Duodenal mucosa (tissue), 2 donors: ENCODE results near the gene SMYD5.
"Not testable (repeated sequence)": the region's sequence is repeated elsewhere in the genome, so short reads cannot be mapped to it uniquely, and the experiment has no call there.

Experiments used
- H3K27ac ChIP-seq: one replicate; pipeline ENCODE4 v1.7.0; 2013; ENCODE audit warnings: low read depth, low read length
- H3K27me3 ChIP-seq, 2 donors: one replicate each; pipeline ENCODE4 v1.7.0; 2013; ENCODE audit warnings: low read length in 2 of 2, control low read depth in 1 of 2; ENCODE audit not compliant: insufficient read depth in 2 of 2, control insufficient read depth in 1 of 2
- H3K36me3 ChIP-seq, 2 donors: one replicate each; pipeline ENCODE4 v1.7.0; 2013; ENCODE audit warnings: low read length in 2 of 2, control low read depth in 1 of 2; ENCODE audit not compliant: insufficient read depth in 2 of 2, control insufficient read depth in 1 of 2
- H3K4me1 ChIP-seq, 2 donors: one replicate each; pipeline ENCODE4 v1.7.0; 2013; ENCODE audit warnings: low read length in 2 of 2, control low read depth in 1 of 2; ENCODE audit not compliant: insufficient read depth in 2 of 2, control insufficient read depth in 1 of 2
- H3K4me3 ChIP-seq, 2 donors: one replicate each; pipeline ENCODE4 v1.7.0; 2013; ENCODE audit warnings: low read length in 2 of 2, low read depth in 1 of 2
- H3K9ac ChIP-seq, 2 donors: one replicate each; pipeline ENCODE4 v1.7.0; 2013; ENCODE audit warnings: low read length in 2 of 2, low read depth in 1 of 2
- H3K9me3 ChIP-seq, 2 donors: one replicate each; pipeline ENCODE4 v1.7.0; 2013; ENCODE audit warnings: low read length in 2 of 2, control low read depth in 1 of 2; ENCODE audit not compliant: control insufficient read depth in 1 of 2

The SMYD5 gene

GRCh38 chr2:73176205-73176880, 37.7 kb upstream of the SMYD5 start:
- Histone ChIP-seq H3K4me3 (peak overlapping the region; percentile 66 to 72), H3K4me1 (peaks cover 12 to 23% of the 10 kb centered on the region in 2 donors), H3K9ac (peak overlapping the region; percentile 33 to 58), H3K9me3 (no peaks in the 10 kb centered on the region), H3K27me3 (peaks cover 21 to 31% of the 10 kb centered on the region in 2 donors), H3K27ac (no peak overlapping the region), H3K36me3 (no peaks in the 10 kb centered on the region)

- H3K36me3 ChIP-seq: no peaks in the 10 kb centered on the region
- H3K4me1 ChIP-seq: peaks cover 12 to 23% of the 10 kb centered on the region in 2 donors
- H3K9me3 ChIP-seq: no peaks in the 10 kb centered on the region
- H3K27ac ChIP-seq: no peak overlapping the region
- peak overlapping the region; percentile 33 to 58 for H3K9ac ChIP-seq
- peak overlapping the region; percentile 66 to 72 for H3K4me3 ChIP-seq
- H3K27me3 ChIP-seq: peaks cover 21 to 31% of the 10 kb centered on the region in 2 donors
Observed at GRCh38 chr2:73176881-73177644, 37.0 kb upstream of the SMYD5 start.

DNA sequence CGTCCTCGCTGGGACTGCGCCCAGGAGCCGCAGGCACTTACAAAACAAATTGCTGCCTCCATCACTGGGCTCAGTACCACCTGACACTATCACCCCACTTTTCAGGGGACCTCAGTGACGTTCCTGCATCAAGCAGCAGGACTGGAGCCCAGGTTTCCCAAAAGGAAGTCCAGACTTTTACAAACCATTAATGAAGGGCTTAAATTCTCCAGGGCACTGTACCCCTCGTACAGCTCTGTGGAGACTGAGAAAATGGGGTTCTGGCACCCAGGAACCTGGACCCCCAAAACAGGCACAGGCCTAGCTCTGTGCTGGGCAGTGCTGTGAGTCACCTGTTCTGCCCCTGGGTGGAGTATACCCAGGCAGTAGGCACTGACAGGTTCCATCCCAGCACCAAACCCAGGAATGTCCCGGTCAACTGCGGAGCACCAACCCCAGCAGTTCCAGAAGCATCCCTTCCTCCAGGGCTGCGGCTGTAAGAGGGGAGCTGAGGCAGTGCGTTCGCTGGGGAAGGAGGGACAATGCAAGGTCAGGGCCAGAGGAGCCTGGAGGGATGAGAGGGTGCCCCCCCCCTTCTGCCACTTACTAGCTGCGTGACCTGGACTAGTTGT, 36.3 kb upstream of the SMYD5 start:
- peak overlapping the region in 1 of 2 donors; percentile 43 for H3K4me3 ChIP-seq
- no peaks in the 10 kb centered on the region for H3K9me3 ChIP-seq
- H3K27ac ChIP-seq: no peak overlapping the region
- no peak overlapping the region for H3K9ac ChIP-seq
- H3K36me3 ChIP-seq: no peaks in the 10 kb centered on the region
- H3K27me3 ChIP-seq: peaks cover 17 to 31% of the 10 kb centered on the region in 2 donors
- peaks cover 12 to 23% of the 10 kb centered on the region in 2 donors for H3K4me1 ChIP-seq

GRCh38 chr2:73185965-73186364, 28.1 kb upstream of the SMYD5 start:
- Histone ChIP-seq H3K9ac (no peak overlapping the region), H3K9me3 (peaks cover 0 to 3% of the 10 kb centered on the region in 2 donors), H3K4me3 (no peak overlapping the region), H3K4me1 (no peaks in the 10 kb centered on the region), H3K36me3 (no peaks in the 10 kb centered on the region), H3K27ac (no peak overlapping the region), H3K27me3 (no peaks in the 10 kb centered on the region)

DNA sequence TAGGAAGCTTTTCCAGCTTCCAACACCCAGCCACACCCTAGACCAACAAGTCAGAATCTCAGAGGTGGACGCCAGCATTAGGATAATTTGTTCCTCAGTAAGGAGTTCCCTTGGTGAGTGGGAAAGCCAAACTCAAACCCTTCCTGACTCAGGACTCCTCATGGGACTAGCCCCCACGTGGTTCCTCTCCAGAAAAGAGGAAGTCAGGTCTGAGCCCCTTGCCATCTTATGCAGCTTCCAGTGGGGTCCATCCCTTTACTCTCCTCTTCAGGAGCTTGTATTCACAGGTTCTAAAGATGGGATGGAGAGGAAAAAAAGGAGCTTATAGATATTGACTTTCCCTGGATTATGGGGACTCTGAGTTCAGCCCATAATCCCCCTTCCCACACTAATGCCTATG, 26.5 kb upstream of the SMYD5 start:
- H3K36me3 ChIP-seq: no peaks in the 10 kb centered on the region
- no peak overlapping the region for H3K4me3 ChIP-seq
- H3K9ac ChIP-seq: no peak overlapping the region
- no peak overlapping the region for H3K27ac ChIP-seq
- H3K9me3 ChIP-seq: peaks cover 0 to 3% of the 10 kb centered on the region in 2 donors
- H3K4me1 ChIP-seq: no peaks in the 10 kb centered on the region
- no peaks in the 10 kb centered on the region for H3K27me3 ChIP-seq

GRCh38 chr2:73197579-73197978, 16.5 kb upstream of the SMYD5 start:
- Histone ChIP-seq H3K4me1 (peaks cover 0 to 5% of the 10 kb centered on the region in 2 donors), H3K27me3 (peaks cover 23 to 27% of the 10 kb centered on the region in 2 donors), H3K27ac (no peak overlapping the region), H3K9ac (no peak overlapping the region), H3K36me3 (no peaks in the 10 kb centered on the region), H3K9me3 (no peaks in the 10 kb centered on the region), H3K4me3 (no peak overlapping the region)

DNA sequence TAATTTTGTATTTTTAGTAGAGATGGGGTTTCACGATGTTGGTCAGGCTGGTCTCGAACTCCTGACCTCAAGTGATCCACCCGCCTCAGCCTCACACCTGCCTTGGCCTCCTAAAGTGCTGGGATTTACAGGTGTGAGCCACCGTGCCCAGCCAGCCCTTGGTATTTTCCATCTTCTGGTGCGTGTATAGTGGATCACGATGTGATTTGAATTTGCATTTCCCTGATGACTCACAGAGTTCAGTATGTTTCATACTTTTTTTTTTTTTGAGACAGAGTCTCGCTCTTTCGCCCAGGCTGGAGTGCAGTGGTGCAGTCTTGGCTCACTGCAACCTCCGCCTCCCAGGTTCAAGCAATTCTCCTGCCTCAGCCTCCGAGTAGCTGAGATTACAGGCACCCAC, 13.8 kb upstream of the SMYD5 start:
- H3K9ac ChIP-seq: not testable (repeated sequence)
- peaks cover 40 to 44% of the 10 kb centered on the region in 2 donors for H3K27me3 ChIP-seq

DNA sequence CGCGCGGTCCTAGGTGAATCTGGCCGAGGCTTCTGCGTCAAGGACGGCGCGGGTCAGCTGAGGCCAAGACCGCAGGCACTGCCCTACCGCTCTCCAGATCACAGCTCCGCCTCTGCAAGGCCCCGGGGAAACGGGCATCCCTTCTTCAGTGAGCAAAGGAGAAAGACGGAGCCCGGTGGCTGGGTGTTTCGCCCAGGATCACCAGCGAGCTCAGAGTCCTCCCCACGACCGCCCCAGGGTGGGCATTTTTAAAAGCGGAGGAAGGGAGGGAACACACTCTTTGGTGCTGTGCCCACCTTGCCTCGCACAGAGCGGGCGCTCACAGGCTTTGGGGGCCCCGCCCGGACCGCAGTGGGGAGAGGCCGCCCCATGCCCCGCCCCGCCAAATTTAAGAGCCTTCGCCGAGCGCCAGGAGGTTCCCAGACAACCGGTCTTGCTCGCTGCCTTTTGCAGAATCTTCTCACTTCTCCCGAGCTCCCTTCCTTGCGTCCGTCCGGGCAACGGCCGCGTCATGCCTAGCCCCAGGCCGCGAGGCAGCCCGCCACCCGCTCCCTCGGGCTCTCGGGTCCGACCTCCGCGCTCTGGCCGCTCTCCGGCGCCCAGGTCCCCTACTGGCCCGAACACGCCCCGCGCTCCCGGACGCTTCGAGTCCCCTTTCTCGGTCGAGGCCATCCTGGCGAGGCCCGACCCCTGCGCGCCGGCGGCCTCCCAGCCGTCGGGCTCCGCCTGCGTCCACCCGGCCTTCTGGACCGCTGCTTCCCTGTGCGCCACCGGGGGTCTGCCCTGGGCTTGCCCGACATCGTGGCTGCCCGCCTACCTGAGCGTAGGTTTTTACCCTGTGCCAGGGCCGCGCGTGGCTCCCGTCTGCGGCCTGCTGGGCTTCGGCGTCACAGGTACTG, 11.6 kb upstream of the SMYD5 start, which contains the start of gene NOTO:
Gene NOTO (plus strand): TSS at position 419 of the 899 bp plus-strand sequence. CDS start 93 bp downstream, at position 512.
- H3K27ac ChIP-seq: no peak within 1 kb of the TSS
- no peaks in the 10 kb centered on the region for H3K9me3 ChIP-seq
- H3K9ac ChIP-seq: no peak within 1 kb of the TSS
- H3K4me1 ChIP-seq: peaks cover 0 to 9% of the 10 kb centered on the region in 2 donors
- no peaks in the 10 kb centered on the region for H3K36me3 ChIP-seq
- peak within 1 kb of the TSS; percentile 8 to 40 for H3K4me3 ChIP-seq
- peaks cover 37 to 44% of the 10 kb centered on the region in 2 donors for H3K27me3 ChIP-seq

More for the DNA sequence above, 13.8 kb upstream of the SMYD5 start:
- H3K36me3 ChIP-seq, H3K9me3 ChIP-seq, H3K27ac ChIP-seq, H3K4me3 ChIP-seq, H3K4me1 ChIP-seq: not testable (repeated sequence)

DNA sequence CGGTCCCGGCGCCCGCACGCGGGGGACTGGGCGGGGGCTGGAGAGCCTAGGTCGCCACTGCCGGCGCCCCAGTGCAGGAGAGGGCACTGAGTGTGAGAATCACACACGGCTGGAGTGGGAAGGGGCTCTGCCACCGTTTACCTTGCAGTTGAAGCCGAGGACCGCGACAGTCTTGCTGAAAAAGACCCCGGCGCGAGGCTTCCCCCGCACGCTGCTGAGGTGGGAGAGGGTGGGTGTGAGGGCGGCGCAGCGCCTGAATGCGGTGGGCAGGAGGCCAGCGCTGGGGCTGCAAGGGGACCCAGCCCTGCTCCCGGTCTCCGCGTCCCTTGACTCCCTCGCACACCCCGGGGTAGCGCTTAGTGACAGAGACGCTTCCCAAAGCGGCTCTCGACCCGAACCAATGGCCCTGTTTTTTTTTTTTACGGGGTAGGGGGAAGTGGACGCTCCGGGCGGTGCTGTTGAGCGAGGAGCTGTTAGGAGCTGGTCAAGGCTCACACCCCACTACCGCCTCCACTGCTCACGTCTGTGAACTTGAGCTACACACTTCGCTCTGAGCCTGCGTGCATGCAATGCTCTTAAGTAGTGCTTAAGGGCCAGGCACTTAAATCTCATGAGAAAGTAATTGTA, 10.9 kb upstream of the SMYD5 start:
- peak overlapping the region in 1 of 2 donors; percentile 40 for H3K4me3 ChIP-seq
- H3K36me3 ChIP-seq: no peaks in the 10 kb centered on the region
- H3K9me3 ChIP-seq: no peaks in the 10 kb centered on the region
- H3K27ac ChIP-seq: no peak overlapping the region
- H3K9ac ChIP-seq: no peak overlapping the region
- peaks cover 34 to 40% of the 10 kb centered on the region in 2 donors for H3K27me3 ChIP-seq
- peaks cover 0 to 9% of the 10 kb centered on the region in 2 donors for H3K4me1 ChIP-seq
